ENCODE results near the gene IL17RA. TPM values are rescaled to one million over a fixed set of nuclear protein-coding genes. Genes with fewer than 3 reads are reported as not detected.

Gene IL17RA
- total RNA-seq, 1 experiment from 2014 or later: 11.7 TPM

GRCh38 chr22:17072877-17073276 lies 11.9 kb upstream of the IL17RA start:
- intact Hi-C loops (cut with micrococcal nuclease; ENCODE audit: unreplicated experiment) (loop anchor here (10.0 kb wide), 1 partner anchor 432 kb away; no protein-coding TSS in a partner anchor), in situ Hi-C loops (cut with HindIII; ENCODE audit: low pct_unique_long_range_greater_than_20kb, low sequenced_read_pairs) (no loop called here)
- TF ChIP-seq SIN3A (IDR thresholded peaks at IDR 0.05; ENCODE audit: borderline replicate concordance, insufficient read depth, low read depth, low read length) (no peak), TCF7L2 (IDR thresholded peaks at IDR 0.05; ENCODE audit: low read depth, low read length) (no peak), POLR2AphosphoS5 (IDR thresholded peaks at IDR 0.05; ENCODE audit: low read depth, low read length) (no peak)
- TF ChIP-seq, protein P1, sequence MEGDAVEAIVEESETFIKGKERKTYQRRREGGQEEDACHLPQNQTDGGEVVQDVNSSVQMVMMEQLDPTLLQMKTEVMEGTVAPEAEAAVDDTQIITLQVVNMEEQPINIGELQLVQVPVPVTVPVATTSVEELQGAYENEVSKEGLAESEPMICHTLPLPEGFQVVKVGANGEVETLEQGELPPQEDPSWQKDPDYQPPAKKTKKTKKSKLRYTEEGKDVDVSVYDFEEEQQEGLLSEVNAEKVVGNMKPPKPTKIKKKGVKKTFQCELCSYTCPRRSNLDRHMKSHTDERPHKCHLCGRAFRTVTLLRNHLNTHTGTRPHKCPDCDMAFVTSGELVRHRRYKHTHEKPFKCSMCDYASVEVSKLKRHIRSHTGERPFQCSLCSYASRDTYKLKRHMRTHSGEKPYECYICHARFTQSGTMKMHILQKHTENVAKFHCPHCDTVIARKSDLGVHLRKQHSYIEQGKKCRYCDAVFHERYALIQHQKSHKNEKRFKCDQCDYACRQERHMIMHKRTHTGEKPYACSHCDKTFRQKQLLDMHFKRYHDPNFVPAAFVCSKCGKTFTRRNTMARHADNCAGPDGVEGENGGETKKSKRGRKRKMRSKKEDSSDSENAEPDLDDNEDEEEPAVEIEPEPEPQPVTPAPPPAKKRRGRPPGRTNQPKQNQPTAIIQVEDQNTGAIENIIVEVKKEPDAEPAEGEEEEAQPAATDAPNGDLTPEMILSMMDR (IDR thresholded peaks at IDR 0.05): no peak
- TF ChIP-seq, protein P2, sequence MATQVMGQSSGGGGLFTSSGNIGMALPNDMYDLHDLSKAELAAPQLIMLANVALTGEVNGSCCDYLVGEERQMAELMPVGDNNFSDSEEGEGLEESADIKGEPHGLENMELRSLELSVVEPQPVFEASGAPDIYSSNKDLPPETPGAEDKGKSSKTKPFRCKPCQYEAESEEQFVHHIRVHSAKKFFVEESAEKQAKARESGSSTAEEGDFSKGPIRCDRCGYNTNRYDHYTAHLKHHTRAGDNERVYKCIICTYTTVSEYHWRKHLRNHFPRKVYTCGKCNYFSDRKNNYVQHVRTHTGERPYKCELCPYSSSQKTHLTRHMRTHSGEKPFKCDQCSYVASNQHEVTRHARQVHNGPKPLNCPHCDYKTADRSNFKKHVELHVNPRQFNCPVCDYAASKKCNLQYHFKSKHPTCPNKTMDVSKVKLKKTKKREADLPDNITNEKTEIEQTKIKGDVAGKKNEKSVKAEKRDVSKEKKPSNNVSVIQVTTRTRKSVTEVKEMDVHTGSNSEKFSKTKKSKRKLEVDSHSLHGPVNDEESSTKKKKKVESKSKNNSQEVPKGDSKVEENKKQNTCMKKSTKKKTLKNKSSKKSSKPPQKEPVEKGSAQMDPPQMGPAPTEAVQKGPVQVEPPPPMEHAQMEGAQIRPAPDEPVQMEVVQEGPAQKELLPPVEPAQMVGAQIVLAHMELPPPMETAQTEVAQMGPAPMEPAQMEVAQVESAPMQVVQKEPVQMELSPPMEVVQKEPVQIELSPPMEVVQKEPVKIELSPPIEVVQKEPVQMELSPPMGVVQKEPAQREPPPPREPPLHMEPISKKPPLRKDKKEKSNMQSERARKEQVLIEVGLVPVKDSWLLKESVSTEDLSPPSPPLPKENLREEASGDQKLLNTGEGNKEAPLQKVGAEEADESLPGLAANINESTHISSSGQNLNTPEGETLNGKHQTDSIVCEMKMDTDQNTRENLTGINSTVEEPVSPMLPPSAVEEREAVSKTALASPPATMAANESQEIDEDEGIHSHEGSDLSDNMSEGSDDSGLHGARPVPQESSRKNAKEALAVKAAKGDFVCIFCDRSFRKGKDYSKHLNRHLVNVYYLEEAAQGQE (IDR thresholded peaks at IDR 0.05; ENCODE audit: insufficient read depth in 1 of 2, low read depth in 2 of 2, low read length in 1 of 2): no peak
- Histone ChIP-seq H3K27me3 (ENCODE audit: control insufficient read depth, insufficient read depth, low read length) (no peaks in the 10 kb centered on the region), H3K9me3 (ENCODE audit: control insufficient read depth, insufficient read depth, low read depth, low read length) (no peaks in the 10 kb centered on the region), H3K4me1 (ENCODE audit: control insufficient read depth, insufficient read depth, low read length) (no peaks in the 10 kb centered on the region), H3K4me3 (ENCODE audit: low read depth in 2 of 2, low read length in 2 of 2) (no peak overlapping the region), H3K36me3 (ENCODE audit: control insufficient read depth, insufficient read depth, low read length) (no peaks in the 10 kb centered on the region), H3K27ac (ENCODE audit: low read length) (no peak overlapping the region)
- no TSS peak for BruUV-seq (replicated peaks)
- no peak for ATAC-seq
- ChIA-PET CTCF (interaction anchor here (0.7 kb wide), 1 partner anchor 28 kb away, joined by 3 read pairs; no protein-coding TSS in a partner anchor), POLR2A (no interaction called here)
- no peak for DNase-seq (ENCODE audit: low read depth, low spot score)

DNA sequence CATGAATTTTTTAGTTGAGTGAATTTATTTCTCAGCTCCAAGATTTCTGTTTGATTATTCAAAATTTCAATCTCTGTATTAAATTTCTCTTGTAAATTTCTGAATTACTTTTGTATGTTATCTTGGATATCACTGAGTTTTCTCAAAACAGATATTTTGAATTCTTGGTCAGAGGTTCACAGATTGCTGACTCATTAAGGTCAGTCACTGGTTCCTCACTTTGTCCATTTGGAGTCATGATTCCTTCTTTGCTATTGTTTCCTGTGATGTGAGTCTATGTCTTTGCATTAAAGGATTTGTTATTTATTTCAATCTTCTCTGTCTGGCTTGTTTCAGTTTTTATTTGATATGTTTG lies 10.2 kb upstream of the IL17RA start:
- TF ChIP-seq TCF7L2 (IDR thresholded peaks at IDR 0.05; ENCODE audit: low read depth, low read length) (no peak), SIN3A (IDR thresholded peaks at IDR 0.05; ENCODE audit: borderline replicate concordance, insufficient read depth, low read depth, low read length) (no peak), POLR2AphosphoS5 (IDR thresholded peaks at IDR 0.05; ENCODE audit: low read depth, low read length) (no peak)
- TF ChIP-seq, protein P1 (IDR thresholded peaks at IDR 0.05): no peak
- TF ChIP-seq, protein P2 (IDR thresholded peaks at IDR 0.05; ENCODE audit: insufficient read depth in 1 of 2, low read depth in 2 of 2, low read length in 1 of 2): no peak
- H3K27me3 ChIP-seq (ENCODE audit: control insufficient read depth, insufficient read depth, low read length): no peaks in the 10 kb centered on the region
- H3K4me3 ChIP-seq (ENCODE audit: low read depth in 2 of 2, low read length in 2 of 2): no peak overlapping the region
- BruUV-seq (replicated peaks): no TSS peak
- intact Hi-C loops (cut with micrococcal nuclease; ENCODE audit: unreplicated experiment) (loop anchor here (2.0 to 10.0 kb wide), 2 partner anchors 96 to 430 kb away; no protein-coding TSS in a partner anchor), in situ Hi-C loops (cut with HindIII; ENCODE audit: low pct_unique_long_range_greater_than_20kb, low sequenced_read_pairs) (no loop called here)
- no peak overlapping the region for H3K27ac ChIP-seq (ENCODE audit: low read length)
- no peaks in the 10 kb centered on the region for H3K4me1 ChIP-seq (ENCODE audit: control insufficient read depth, insufficient read depth, low read length)
- ATAC-seq (no peak), DNase-seq (ENCODE audit: low read depth, low spot score) (no peak)
- H3K9me3 ChIP-seq (ENCODE audit: control insufficient read depth, insufficient read depth, low read depth, low read length): no peaks in the 10 kb centered on the region
- ChIA-PET POLR2A (no interaction called here), CTCF (interaction anchor here (0.7 to 1.7 kb wide), 3 partner anchors 16 to 195 kb away, joined by 3 to 4 read pairs (median 3); no protein-coding TSS in a partner anchor)
- no peaks in the 10 kb centered on the region for H3K36me3 ChIP-seq (ENCODE audit: control insufficient read depth, insufficient read depth, low read length)

All from Panc1 (cell line).